ENCODE data around the gene GRIK2.

DNA sequence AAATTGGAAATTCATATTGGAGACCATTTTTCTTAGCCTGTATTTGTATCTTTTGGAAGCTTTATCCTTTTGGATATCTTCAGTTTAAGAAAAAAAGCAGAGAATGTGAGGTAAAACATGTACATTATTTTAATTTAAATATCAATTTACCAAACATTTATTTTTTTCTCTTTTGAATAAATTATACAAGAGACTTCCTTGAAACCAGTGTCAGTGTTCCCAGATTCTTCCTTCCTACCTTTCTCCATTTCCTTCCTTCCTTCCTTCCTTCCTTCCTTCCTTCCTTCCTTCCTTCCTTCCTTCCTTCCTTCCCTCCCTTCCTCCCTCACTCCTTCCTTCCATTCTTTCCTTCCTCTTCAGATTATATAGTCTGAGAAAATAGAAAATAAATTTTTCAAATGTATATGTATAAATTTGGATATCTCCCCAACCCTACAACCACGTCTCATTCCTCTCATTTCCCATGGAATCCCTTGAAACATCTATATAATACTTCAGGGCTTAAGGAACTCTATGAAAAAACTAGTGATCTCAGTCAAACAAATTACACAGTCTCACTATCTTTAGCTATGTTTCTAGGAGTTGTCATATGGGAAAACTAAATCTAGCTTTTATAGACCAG is 528.4 kb downstream of the GRIK2 start:
- TF ChIP-seq, protein P1, sequence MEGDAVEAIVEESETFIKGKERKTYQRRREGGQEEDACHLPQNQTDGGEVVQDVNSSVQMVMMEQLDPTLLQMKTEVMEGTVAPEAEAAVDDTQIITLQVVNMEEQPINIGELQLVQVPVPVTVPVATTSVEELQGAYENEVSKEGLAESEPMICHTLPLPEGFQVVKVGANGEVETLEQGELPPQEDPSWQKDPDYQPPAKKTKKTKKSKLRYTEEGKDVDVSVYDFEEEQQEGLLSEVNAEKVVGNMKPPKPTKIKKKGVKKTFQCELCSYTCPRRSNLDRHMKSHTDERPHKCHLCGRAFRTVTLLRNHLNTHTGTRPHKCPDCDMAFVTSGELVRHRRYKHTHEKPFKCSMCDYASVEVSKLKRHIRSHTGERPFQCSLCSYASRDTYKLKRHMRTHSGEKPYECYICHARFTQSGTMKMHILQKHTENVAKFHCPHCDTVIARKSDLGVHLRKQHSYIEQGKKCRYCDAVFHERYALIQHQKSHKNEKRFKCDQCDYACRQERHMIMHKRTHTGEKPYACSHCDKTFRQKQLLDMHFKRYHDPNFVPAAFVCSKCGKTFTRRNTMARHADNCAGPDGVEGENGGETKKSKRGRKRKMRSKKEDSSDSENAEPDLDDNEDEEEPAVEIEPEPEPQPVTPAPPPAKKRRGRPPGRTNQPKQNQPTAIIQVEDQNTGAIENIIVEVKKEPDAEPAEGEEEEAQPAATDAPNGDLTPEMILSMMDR (IDR thresholded peaks at IDR 0.05) = no peak
- no peak for TF ChIP-seq ZFX (IDR thresholded peaks at IDR 0.05; ENCODE audit: borderline replicate concordance)
